ENCODE results near the gene OSBPL10.

- TF ChIP-seq, protein P1, sequence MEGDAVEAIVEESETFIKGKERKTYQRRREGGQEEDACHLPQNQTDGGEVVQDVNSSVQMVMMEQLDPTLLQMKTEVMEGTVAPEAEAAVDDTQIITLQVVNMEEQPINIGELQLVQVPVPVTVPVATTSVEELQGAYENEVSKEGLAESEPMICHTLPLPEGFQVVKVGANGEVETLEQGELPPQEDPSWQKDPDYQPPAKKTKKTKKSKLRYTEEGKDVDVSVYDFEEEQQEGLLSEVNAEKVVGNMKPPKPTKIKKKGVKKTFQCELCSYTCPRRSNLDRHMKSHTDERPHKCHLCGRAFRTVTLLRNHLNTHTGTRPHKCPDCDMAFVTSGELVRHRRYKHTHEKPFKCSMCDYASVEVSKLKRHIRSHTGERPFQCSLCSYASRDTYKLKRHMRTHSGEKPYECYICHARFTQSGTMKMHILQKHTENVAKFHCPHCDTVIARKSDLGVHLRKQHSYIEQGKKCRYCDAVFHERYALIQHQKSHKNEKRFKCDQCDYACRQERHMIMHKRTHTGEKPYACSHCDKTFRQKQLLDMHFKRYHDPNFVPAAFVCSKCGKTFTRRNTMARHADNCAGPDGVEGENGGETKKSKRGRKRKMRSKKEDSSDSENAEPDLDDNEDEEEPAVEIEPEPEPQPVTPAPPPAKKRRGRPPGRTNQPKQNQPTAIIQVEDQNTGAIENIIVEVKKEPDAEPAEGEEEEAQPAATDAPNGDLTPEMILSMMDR (IDR thresholded peaks at IDR 0.05) = no peak
- TF ChIP-seq ZFX (IDR thresholded peaks at IDR 0.05; ENCODE audit: borderline replicate concordance) = no peak
These were observed 105.6 kb downstream of the OSBPL10 start for GRCh38 chr3:31875437-31875836.
